ENCODE results near the gene HDAC4. TPM values are rescaled to one million over a fixed set of nuclear protein-coding genes. Genes with fewer than 3 reads are reported as not detected.

Gene HDAC4
- total RNA-seq, 2 donors from 2014 or later, result 8.1 to 20.1 TPM

- Histone ChIP-seq H3K9me3 (no peaks in the 10 kb centered on the region), H3K4me1 (peaks cover 0 to 46% of the 10 kb centered on the region in 2 donors)
Observed at GRCh38 chr2:239394978-239395377, 5.8 kb downstream of the HDAC4 start.

GRCh38 chr2:239394346-239394945 lies 6.4 kb downstream of the HDAC4 start:
- H3K27me3 ChIP-seq, result no peaks in the 10 kb centered on the region
- H3K4me3 ChIP-seq, result no peak overlapping the region
- no peak for TF ChIP-seq CTCF (IDR thresholded peaks at IDR 0.05)
- H3K4me1 ChIP-seq, result peaks cover 0 to 44% of the 10 kb centered on the region in 2 donors
- no peak for DNase-seq (ENCODE audit: low spot score)
- no peaks in the 10 kb centered on the region for H3K36me3 ChIP-seq
- no peak overlapping the region for H3K27ac ChIP-seq
- H3K9me3 ChIP-seq, result no peaks in the 10 kb centered on the region

More at GRCh38 chr2:239394978-239395377, 5.8 kb downstream of the HDAC4 start:
- Histone ChIP-seq H3K27ac (peak overlapping the region in 1 of 2 donors; percentile 74), H3K4me3 (no peak overlapping the region), H3K36me3 (no peaks in the 10 kb centered on the region), H3K27me3 (no peaks in the 10 kb centered on the region)
- no peak for DNase-seq (ENCODE audit: low spot score)
- no peak for TF ChIP-seq CTCF (IDR thresholded peaks at IDR 0.05)

GRCh38 chr2:239393941-239394340 lies 6.9 kb downstream of the HDAC4 start:
- H3K27me3 ChIP-seq, result no peaks in the 10 kb centered on the region
- no peak overlapping the region for H3K4me3 ChIP-seq
- H3K4me1 ChIP-seq, result peaks cover 0 to 39% of the 10 kb centered on the region in 2 donors
- no peaks in the 10 kb centered on the region for H3K9me3 ChIP-seq
- TF ChIP-seq CTCF (IDR thresholded peaks at IDR 0.05), result no peak
- H3K27ac ChIP-seq, result no peak overlapping the region
- DNase-seq (ENCODE audit: low spot score), result no peak
- no peaks in the 10 kb centered on the region for H3K36me3 ChIP-seq

GRCh38 chr2:239393388-239393940 lies 7.4 kb downstream of the HDAC4 start:
- Histone ChIP-seq H3K36me3 (no peaks in the 10 kb centered on the region), H3K4me1 (peaks cover 0 to 35% of the 10 kb centered on the region in 2 donors), H3K4me3 (no peak overlapping the region), H3K9me3 (no peaks in the 10 kb centered on the region), H3K27ac (no peak overlapping the region), H3K27me3 (no peaks in the 10 kb centered on the region)
- no peak for TF ChIP-seq CTCF (IDR thresholded peaks at IDR 0.05)
- DNase-seq (ENCODE audit: low spot score), result no peak

GRCh38 chr2:239392688-239393387 lies 8.0 kb downstream of the HDAC4 start:
- no peak for TF ChIP-seq CTCF (IDR thresholded peaks at IDR 0.05)
- Histone ChIP-seq H3K4me1 (peaks cover 0 to 34% of the 10 kb centered on the region in 2 donors), H3K27ac (no peak overlapping the region)

More at GRCh38 chr2:239392688-239393387, 8.0 kb downstream of the HDAC4 start:
- no peaks in the 10 kb centered on the region for H3K36me3 ChIP-seq
- no peaks in the 10 kb centered on the region for H3K27me3 ChIP-seq
- no peak overlapping the region for H3K4me3 ChIP-seq
- no peak for DNase-seq (ENCODE audit: low spot score)
- H3K9me3 ChIP-seq, result no peaks in the 10 kb centered on the region

Data from right atrium auricular region (tissue), 2 donors.